NAMALWA (cell line): Measurements from ENCODE around the gene PVALB.
A peak's percentile ranks its signal among the peaks of the same experiment; 100 is the strongest.

Experiments
- DNase-seq: peaks from one replicate; pipeline ENCODE4 v3.0.0-alpha.2; 2015; ENCODE audit warnings: low spot score

PVALB gene

DNA sequence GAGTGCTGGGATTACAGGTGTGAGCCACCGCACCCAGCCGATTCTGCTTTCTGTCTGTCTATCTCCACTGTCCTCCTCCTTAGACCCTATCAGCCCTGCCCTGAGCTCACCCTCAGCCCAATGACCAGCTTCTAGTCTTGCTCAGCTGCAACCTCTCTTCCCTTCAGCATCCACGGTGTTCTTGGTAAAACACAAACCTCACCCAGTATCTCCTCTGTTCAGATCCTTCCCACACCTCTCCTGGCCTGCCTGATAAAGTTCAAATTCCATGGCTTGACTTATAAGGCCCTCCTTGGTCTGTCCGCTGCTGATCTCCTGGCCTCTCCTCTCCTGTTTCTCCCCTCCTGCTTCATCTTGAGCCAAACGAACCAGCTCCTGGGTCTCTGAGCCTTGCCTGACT lies 29.4 kb upstream of the PVALB start:
- DNase-seq = no peak

GRCh38 chr22:36840106-36840505 lies 23.3 kb upstream of the PVALB start:
- DNase-seq = no peak

- DNase-seq = no peak
These were observed 22.7 kb upstream of the PVALB start for GRCh38 chr22:36839356-36840073.

- DNase-seq = no peak
These were observed 21.5 kb upstream of the PVALB start for GRCh38 chr22:36838119-36839030.

GRCh38 chr22:36835903-36836302 lies 19.1 kb upstream of the PVALB start:
- no peak for DNase-seq

- peak; percentile 59 for DNase-seq
These were observed 16.2 kb upstream of the PVALB start for GRCh38 chr22:36833073-36833472.

GRCh38 chr22:36831717-36832116 lies 14.9 kb upstream of the PVALB start:
- DNase-seq = no peak

- DNase-seq = no peak
These were observed 14.4 kb upstream of the PVALB start for GRCh38 chr22:36831206-36831605.

- no peak for DNase-seq
These were observed 13.8 kb upstream of the PVALB start for GRCh38 chr22:36830601-36831000.

GRCh38 chr22:36829370-36830002 lies 12.7 kb upstream of the PVALB start:
- no peak for DNase-seq

DNA sequence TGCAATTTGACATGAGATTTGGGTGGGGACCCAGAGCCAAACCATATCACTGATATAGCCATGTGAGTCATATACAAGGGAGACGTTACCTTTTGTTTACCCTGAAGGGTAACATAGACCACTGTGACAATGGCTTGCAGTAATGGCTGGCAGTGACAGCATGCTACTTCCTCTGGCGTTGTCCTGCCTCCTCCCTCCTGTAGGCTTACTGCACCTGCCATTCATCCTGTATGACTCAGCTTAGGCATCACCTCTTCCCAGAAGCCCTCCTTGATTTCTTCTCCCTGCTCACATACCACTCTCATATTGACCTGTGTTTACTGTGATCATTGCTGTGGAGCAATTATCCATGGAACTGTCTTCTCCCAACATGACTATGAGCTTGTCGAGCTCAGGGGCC lies 12.0 kb upstream of the PVALB start:
- no peak for DNase-seq

GRCh38 chr22:36826262-36826661 lies 9.4 kb upstream of the PVALB start:
- DNase-seq = no peak

- no peak for DNase-seq
These were observed 7.8 kb upstream of the PVALB start for GRCh38 chr22:36824655-36825054.

DNA sequence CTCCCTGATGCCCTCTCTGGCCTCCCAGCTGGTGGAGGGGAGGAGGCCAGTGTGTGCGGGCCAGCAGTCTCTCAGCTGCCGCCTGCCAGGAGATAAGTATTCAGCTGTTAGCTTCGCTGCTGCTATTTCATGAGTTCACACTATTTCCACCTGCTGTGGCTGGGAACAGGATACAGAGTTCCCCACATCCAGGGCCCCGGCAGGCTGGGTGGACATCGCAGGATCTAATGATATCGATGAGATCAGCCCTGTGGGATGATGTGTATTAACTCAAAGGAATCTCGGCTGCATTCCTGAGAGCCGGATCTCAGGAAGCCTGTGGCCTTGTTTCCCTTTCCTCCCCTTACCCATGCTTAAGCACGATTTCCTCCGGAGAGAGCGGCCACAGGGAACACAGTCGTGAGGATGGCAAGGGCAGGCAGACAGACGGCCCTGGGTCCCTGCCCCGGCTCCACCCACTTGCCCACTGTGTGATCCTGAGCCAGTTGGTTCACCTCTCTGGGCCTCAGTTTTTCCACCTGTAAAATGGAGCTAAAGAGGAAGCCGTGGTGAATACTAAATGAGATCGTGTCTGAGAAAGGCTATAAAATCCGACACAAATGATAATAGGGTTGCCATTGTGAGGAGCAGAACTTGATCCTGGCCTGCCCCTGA lies 6.5 kb upstream of the PVALB start:
- no peak for DNase-seq

DNA sequence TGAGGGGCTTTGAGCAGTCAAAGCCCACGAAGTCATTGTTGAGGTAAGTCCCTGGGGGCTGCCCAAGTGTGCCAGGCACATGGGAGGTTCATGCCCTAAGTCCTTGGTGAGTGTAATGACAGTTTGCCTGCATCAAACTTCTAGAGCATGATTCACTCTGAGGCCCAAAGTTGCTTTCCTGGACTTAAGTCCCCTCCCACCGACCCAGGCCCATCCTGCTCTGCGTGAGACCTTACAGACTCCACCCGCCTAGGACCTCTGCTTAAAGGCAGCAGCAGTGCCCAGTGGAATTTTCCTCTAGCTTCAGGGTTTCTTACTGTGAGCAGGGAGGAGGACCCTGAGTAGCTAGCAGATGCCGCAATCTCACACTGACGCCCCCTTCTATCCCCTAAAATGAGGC lies 5.7 kb upstream of the PVALB start:
- no peak for DNase-seq

DNA sequence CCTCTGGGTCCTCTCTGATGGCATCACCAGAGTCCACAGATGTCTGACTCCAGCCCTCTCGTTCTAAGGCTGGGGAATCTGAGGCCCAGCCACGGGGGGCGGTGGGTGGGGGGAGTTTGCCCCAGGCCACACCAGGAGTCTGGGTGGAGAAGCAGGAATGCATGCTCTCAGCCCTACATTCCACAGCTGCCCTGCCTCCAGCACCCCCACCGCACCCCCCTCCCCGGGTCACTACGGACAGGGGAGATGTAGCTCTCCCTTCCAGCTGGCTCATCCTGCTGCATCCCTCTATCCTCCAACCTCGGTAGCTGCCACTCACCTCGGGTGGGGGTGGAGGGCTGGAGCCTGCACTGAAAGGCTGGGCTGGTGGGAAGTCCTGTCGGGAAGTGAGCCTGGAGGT lies 2.3 kb upstream of the PVALB start:
- DNase-seq = no peak

- no peak for DNase-seq
These were observed 1.3 kb upstream of the PVALB start for GRCh38 chr22:36818010-36818642.

- DNase-seq = no peak
These were observed 652 bp upstream of the PVALB start for GRCh38 chr22:36817525-36817848.

- DNase-seq = no peak
These were observed 548 bp downstream of the PVALB start for GRCh38 chr22:36816339-36816635.

DNA sequence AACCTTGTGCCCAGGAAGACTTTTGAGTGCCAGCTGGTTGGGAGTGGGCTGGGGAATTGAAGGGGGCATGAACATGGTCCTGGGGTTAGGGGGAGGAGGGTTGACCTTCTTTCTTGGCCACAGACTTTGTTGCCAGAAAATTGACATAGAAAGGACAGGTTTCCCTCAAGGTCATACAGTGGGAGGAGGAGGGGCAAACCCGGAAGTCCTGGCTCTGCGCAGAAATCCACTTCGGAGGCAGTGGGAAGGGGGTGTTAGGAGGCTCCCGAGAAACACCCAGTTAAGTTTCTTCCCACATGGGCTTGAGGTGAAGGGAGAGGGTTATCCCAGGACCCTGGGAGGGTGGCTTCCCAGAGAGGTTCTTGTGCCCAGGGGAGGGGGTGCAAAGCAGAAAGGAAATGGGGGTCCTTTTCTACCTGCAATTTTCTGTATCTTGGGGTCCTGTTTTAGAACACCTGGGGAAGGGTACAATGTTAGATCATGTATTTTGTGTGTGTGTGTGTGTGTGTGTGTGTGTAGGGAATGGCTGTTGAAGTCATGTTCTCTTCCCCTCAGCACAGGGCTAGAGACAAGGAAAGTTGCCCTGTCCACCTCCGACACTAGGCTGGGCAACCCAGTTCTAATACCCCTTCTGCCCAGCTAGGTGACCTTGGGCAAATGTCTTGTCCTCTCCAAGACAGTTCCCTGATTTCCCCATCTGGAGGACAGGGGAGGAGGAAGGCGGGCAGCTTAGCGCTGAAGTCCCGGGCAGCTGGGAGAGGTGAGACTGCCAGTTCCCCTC lies 1.1 kb downstream of the PVALB start:
- DNase-seq = no peak

DNA sequence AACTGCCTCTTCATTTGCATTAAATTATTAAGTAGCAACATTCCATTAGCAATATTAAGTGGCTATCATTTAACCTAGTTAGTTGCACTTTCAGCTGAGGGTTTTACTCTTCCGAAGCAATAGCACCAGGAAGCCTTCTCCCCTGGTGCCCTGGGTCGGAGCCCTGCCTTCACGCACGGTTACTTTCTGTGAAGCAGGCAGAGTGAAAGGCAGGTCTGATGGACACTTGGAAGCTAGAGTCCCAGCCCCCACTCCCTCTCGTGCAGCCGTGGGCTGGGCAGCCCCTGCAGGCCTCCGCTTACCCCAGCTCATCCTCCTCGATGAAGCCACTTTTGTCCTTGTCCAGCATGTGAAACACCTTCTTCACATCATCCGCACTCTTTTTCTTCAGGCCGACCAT lies 2.0 kb downstream of the PVALB start:
- no peak for DNase-seq
